Fibroblast of upper back skin (primary cell): ENCODE measurements around the gene NANOS2.

ENCODE experiments used
- DNase-seq: peaks from one replicate; pipeline ENCODE4 v3.0.0-alpha.2; 2013

The NANOS2 gene

GRCh38 chr19:45890877-45891276, 23.7 kb downstream of the NANOS2 start:
- DNase-seq: no peak

- DNase-seq: no peak
Measured at GRCh38 chr19:45889210-45889885, 25.2 kb downstream of the NANOS2 start.

- DNase-seq: no peak
Measured at GRCh38 chr19:45887200-45887710, 27.3 kb downstream of the NANOS2 start.

- peak; percentile 93 for DNase-seq
Measured at GRCh38 chr19:45886427-45887199, 28.0 kb downstream of the NANOS2 start.

- peak; percentile 91 for DNase-seq
Measured at GRCh38 chr19:45885556-45886426, 28.8 kb downstream of the NANOS2 start, which contains the start of gene IRF2BP1. TSS of gene IRF2BP1 (minus strand) at chr19:45886141. CDS start at chr19:45885774, 367 bp downstream.

GRCh38 chr19:45884682-45885555, 29.7 kb downstream of the NANOS2 start:
- DNase-seq: no peak

- no peak for DNase-seq
Measured at GRCh38 chr19:45883881-45884681, 30.5 kb downstream of the NANOS2 start.

- DNase-seq: no peak
Measured at GRCh38 chr19:45883586-45883880, 31.0 kb downstream of the NANOS2 start.

- DNase-seq: peak; percentile 79
Measured at GRCh38 chr19:45882652-45883585, 31.7 kb downstream of the NANOS2 start.

GRCh38 chr19:45881909-45882528, 32.6 kb downstream of the NANOS2 start:
- no peak for DNase-seq

- DNase-seq: no peak
Measured at GRCh38 chr19:45881082-45881908, 33.3 kb downstream of the NANOS2 start.

- DNase-seq: no peak
Measured at GRCh38 chr19:45879971-45880370, 34.6 kb downstream of the NANOS2 start.

- DNase-seq: no peak
Measured at GRCh38 chr19:45879055-45879454, 35.5 kb downstream of the NANOS2 start.

GRCh38 chr19:45878043-45878794, 36.4 kb downstream of the NANOS2 start:
- no peak for DNase-seq

- peak; percentile 71 for DNase-seq
Measured at GRCh38 chr19:45876411-45877197, 38.0 kb downstream of the NANOS2 start.

GRCh38 chr19:45876161-45876410, 38.5 kb downstream of the NANOS2 start:
- no peak for DNase-seq

- no peak for DNase-seq
Measured at GRCh38 chr19:45874620-45874966, 40.0 kb downstream of the NANOS2 start.
